ENCODE measurements around the gene CENPU.
"Not testable (repeated sequence)": the region's sequence is repeated elsewhere in the genome, so short reads cannot be mapped to it uniquely, and the experiment has no call there.

Gene CENPU

GRCh38 chr4:184733654-184734524 is at the start of gene CENPU:
TSS of gene CENPU (minus strand) at chr4:184734096. CDS start at chr4:184734062, 34 bp downstream.
- peak; percentile 99 for DNase-seq
- TF ChIP-seq GATA1 (IDR thresholded peaks at IDR 0.05; ENCODE audit: low read depth, low read length): no peak
- peak; percentile 94 for TF ChIP-seq POLR2A (IDR thresholded peaks at IDR 0.05; ENCODE audit: low read length)

GRCh38 chr4:184782731-184783373 is 49.0 kb upstream of the CENPU start:
- no peak for TF ChIP-seq GATA1 (IDR thresholded peaks at IDR 0.05; ENCODE audit: low read depth, low read length)
- no peak for DNase-seq

- DNase-seq: not testable (repeated sequence)
Observed at GRCh38 chr4:184779160-184779559, 45.3 kb upstream of the CENPU start.

- TF ChIP-seq POLR2A (IDR thresholded peaks at IDR 0.05; ENCODE audit: low read length) (no peak), GATA1 (IDR thresholded peaks at IDR 0.05; ENCODE audit: low read depth, low read length) (no peak)
- no peak for DNase-seq
Observed at GRCh38 chr4:184778325-184778724, 44.4 kb upstream of the CENPU start.

GRCh38 chr4:184776821-184777220 is 42.9 kb upstream of the CENPU start:
- no peak for DNase-seq
- TF ChIP-seq POLR2A (IDR thresholded peaks at IDR 0.05; ENCODE audit: low read length) (no peak), GATA1 (IDR thresholded peaks at IDR 0.05; ENCODE audit: low read depth, low read length) (no peak)

GRCh38 chr4:184775854-184776555 is 42.1 kb upstream of the CENPU start:
- TF ChIP-seq POLR2A (IDR thresholded peaks at IDR 0.05; ENCODE audit: low read length) (no peak), GATA1 (IDR thresholded peaks at IDR 0.05; ENCODE audit: low read depth, low read length) (no peak)
- DNase-seq: no peak

GRCh38 chr4:184774152-184774551 is 40.3 kb upstream of the CENPU start:
- TF ChIP-seq POLR2A (IDR thresholded peaks at IDR 0.05; ENCODE audit: low read length) (no peak), GATA1 (IDR thresholded peaks at IDR 0.05; ENCODE audit: low read depth, low read length) (no peak)
- no peak for DNase-seq

- TF ChIP-seq POLR2A (IDR thresholded peaks at IDR 0.05; ENCODE audit: low read length) (no peak), GATA1 (IDR thresholded peaks at IDR 0.05; ENCODE audit: low read depth, low read length) (no peak)
- DNase-seq: no peak
Observed at GRCh38 chr4:184771416-184771815, 37.5 kb upstream of the CENPU start.

GRCh38 chr4:184769141-184769765 is 35.4 kb upstream of the CENPU start:
- no peak for DNase-seq
- TF ChIP-seq GATA1 (IDR thresholded peaks at IDR 0.05; ENCODE audit: low read depth, low read length) (no peak), POLR2A (IDR thresholded peaks at IDR 0.05; ENCODE audit: low read length) (no peak)

- DNase-seq: no peak
- no peak for TF ChIP-seq GATA1 (IDR thresholded peaks at IDR 0.05; ENCODE audit: low read depth, low read length)
- TF ChIP-seq POLR2A (IDR thresholded peaks at IDR 0.05; ENCODE audit: low read length): no peak
Observed at GRCh38 chr4:184768296-184768695, 34.4 kb upstream of the CENPU start.

GRCh38 chr4:184766446-184766845 is 32.5 kb upstream of the CENPU start:
- TF ChIP-seq POLR2A (IDR thresholded peaks at IDR 0.05; ENCODE audit: low read length) (no peak), GATA1 (IDR thresholded peaks at IDR 0.05; ENCODE audit: low read depth, low read length) (no peak)
- DNase-seq: no peak

GRCh38 chr4:184765473-184766340 is 31.8 kb upstream of the CENPU start:
- TF ChIP-seq POLR2A (IDR thresholded peaks at IDR 0.05; ENCODE audit: low read length) (no peak), GATA1 (IDR thresholded peaks at IDR 0.05; ENCODE audit: low read depth, low read length) (no peak)

GRCh38 chr4:184764601-184765000 is 30.7 kb upstream of the CENPU start:
- no peak for TF ChIP-seq POLR2A (IDR thresholded peaks at IDR 0.05; ENCODE audit: low read length)
- no peak for TF ChIP-seq GATA1 (IDR thresholded peaks at IDR 0.05; ENCODE audit: low read depth, low read length)
- no peak for DNase-seq

More at GRCh38 chr4:184765473-184766340, 31.8 kb upstream of the CENPU start:
- DNase-seq: no peak
